ENCODE results near the gene PRRT3.
"Not testable (repeated sequence)": the region's sequence is repeated elsewhere in the genome, so short reads cannot be mapped to it uniquely, and the experiment has no call there.

The PRRT3 gene

DNA sequence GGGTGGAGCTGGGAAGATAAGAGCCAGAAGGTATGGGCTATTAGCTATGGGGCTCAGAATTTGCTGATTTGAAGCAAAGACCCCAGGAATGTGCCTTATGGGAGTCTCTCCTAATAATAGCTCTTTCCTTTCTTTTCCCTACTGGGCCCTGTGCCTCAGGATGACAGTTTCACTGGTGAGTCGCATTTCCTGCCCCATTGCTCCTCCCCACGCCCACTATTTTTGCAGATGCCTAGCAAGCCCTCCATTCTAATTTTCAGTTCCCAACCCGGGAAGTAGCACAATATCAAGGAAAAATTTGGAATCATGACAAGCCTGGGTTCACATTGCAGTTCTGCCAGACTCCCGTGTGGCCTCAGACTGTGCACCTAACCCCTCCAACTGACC lies 49.0 kb downstream of the PRRT3 start:
- no peaks in the 10 kb centered on the region for H3K36me3 Mint-ChIP-seq
- no peak overlapping the region for H3K27ac Mint-ChIP-seq
- H3K4me1 Mint-ChIP-seq: peaks cover 4% of the 10 kb centered on the region
- peaks cover 4% of the 10 kb centered on the region for H3K27me3 Mint-ChIP-seq
- no peak for DNase-seq (ENCODE audit: low spot score in 2 of 2)
- ATAC-seq (ENCODE audit: low read depth): no peak
- no peak overlapping the region for H3K4me3 Mint-ChIP-seq
- H3K9me3 Mint-ChIP-seq: no peaks in the 10 kb centered on the region

DNA sequence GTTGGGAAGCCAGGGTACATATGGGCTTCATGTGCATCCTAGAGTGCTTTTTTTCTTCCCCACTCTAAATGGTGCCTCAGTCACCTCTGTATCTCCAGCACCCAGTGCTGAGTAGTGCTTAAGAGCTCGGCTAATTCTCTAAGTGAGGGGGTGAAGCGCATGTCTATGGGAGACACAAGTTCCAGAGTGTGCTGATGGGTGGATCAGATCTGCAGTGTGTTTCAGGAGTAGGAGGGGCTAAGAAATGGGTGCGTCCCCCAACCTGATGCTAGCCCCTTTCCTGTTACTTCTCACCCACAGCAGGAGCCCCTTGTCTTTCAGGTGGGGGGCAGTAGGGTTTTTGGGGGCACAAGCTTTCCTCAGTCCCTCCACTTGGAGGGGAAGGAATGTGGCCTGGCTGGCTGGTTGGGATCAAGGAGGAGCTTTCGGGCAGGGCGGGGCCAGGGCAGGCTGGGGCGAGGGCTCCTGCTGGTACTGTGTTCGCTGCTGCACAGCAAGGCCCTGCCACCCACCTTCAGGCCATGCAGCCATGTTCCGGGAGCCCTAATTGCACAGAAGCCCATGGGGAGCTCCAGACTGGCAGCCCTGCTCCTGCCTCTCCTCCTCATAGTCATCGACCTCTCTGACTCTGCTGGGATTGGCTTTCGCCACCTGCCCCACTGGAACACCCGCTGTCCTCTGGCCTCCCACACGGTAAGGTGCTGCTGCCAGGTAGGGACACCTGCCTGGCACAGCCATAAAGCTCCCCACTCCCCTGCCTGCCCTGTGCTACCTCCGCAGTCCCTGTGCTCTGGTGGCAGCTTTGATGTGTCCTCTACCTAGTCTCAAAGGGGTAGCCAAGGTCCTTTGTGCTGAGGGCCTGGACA lies 49.6 kb downstream of the PRRT3 start, which contains the start of gene IL17RE:
IL17RE (plus strand) TSS at position 477 of the 866 bp plus-strand sequence; CDS start at position 562, 85 bp downstream.
- no peak within 1 kb of the TSS for H3K27ac Mint-ChIP-seq
- no peak within 1 kb of the TSS for H3K4me3 Mint-ChIP-seq
- no peak for DNase-seq (ENCODE audit: low spot score in 2 of 2)
- H3K9me3 Mint-ChIP-seq: no peaks in the 10 kb centered on the region
- no peaks in the 10 kb centered on the region for H3K36me3 Mint-ChIP-seq
- H3K4me1 Mint-ChIP-seq: peaks cover 6% of the 10 kb centered on the region
- ATAC-seq (ENCODE audit: low read depth): no peak
- peaks cover 4% of the 10 kb centered on the region for H3K27me3 Mint-ChIP-seq

DNA sequence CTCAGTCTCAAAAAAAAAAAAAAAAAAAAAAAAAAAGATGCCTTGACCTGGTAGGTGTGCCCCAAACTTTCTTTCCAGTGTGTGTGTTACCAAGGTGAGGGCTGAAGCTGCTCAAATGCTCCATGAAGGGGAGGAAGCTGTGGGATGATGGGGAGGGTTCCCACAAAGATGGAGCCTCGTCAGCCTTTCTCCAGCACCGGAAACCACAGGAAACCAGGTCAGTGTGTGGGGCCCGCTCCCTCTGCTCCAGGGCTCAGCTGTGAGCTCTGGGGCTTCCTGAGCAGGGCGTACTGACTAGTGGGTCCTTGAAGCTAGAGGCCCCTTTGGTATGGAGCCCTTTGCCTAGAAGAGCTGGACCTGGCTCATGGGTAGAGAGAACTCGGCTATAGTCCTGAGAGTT lies 50.2 kb downstream of the PRRT3 start:
- peaks cover 6% of the 10 kb centered on the region for H3K4me1 Mint-ChIP-seq
- DNase-seq (ENCODE audit: low spot score in 2 of 2) (no peak), ATAC-seq (ENCODE audit: low read depth) (no peak)
- no peak overlapping the region for H3K27ac Mint-ChIP-seq
- no peak overlapping the region for H3K4me3 Mint-ChIP-seq
- H3K27me3 Mint-ChIP-seq: peaks cover 4% of the 10 kb centered on the region
- H3K9me3 Mint-ChIP-seq: no peaks in the 10 kb centered on the region
- no peaks in the 10 kb centered on the region for H3K36me3 Mint-ChIP-seq

DNA sequence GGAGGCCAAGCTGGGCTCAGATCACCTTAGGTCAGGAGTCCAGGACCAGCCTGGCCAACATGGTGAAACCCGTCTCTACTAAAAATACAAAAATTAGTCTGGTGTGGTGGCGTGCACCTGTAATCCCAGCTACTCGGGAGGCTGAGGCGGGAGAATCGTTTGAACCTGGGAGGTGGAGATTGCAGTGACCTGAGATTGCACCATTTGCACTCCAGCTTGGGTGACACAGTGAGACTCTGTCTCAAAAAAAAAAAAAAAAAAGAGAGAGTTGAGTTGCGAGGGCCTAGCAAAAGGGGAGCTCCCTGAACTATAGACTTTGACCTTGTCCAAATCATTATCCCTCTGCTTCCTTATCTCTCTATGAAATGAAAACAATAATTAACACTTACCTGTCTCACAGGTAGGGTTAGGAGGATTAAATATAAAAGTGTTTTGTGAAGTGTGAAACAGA lies 51.2 kb downstream of the PRRT3 start:
- H3K4me1 Mint-ChIP-seq; H3K4me3 Mint-ChIP-seq; H3K27ac Mint-ChIP-seq; DNase-seq (ENCODE audit: low spot score in 2 of 2); ATAC-seq (ENCODE audit: low read depth); H3K9me3 Mint-ChIP-seq; H3K36me3 Mint-ChIP-seq; H3K27me3 Mint-ChIP-seq: not testable (repeated sequence)

DNA sequence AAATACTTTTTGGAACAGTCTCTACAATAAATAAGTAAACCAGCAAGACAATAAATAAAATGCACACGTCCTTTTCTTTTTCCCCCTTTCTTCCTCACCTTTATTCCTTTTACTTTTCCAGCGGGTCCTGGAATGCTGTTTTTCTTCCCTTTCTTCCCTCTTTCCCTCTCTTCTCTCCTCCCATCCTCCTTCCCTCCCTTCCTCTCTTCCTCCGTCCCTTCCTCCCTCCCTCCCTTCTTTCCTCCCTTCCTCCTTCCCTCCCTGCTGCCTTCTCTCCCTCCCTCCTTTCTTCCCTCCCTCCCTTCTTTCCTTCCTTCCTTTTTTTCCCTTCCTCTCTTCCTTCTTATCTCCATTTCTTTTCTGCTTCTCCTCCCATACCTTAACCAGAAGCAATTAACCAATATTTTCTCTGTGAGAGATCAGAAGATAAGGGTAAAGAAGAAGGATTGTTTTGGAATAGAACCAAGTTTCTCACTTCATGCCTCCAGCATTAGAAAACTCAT lies 52.9 kb downstream of the PRRT3 start:
- Mint-ChIP-seq H3K36me3 (peaks cover 4% of the 10 kb centered on the region), H3K27ac (peak overlapping the region; percentile 50), H3K9me3 (no peaks in the 10 kb centered on the region), H3K27me3 (peaks cover 3% of the 10 kb centered on the region), H3K4me1 (peaks cover 12% of the 10 kb centered on the region), H3K4me3 (no peak overlapping the region)
- DNase-seq (ENCODE audit: low spot score in 2 of 2) (no peak), ATAC-seq (ENCODE audit: low read depth) (no peak)

DNA sequence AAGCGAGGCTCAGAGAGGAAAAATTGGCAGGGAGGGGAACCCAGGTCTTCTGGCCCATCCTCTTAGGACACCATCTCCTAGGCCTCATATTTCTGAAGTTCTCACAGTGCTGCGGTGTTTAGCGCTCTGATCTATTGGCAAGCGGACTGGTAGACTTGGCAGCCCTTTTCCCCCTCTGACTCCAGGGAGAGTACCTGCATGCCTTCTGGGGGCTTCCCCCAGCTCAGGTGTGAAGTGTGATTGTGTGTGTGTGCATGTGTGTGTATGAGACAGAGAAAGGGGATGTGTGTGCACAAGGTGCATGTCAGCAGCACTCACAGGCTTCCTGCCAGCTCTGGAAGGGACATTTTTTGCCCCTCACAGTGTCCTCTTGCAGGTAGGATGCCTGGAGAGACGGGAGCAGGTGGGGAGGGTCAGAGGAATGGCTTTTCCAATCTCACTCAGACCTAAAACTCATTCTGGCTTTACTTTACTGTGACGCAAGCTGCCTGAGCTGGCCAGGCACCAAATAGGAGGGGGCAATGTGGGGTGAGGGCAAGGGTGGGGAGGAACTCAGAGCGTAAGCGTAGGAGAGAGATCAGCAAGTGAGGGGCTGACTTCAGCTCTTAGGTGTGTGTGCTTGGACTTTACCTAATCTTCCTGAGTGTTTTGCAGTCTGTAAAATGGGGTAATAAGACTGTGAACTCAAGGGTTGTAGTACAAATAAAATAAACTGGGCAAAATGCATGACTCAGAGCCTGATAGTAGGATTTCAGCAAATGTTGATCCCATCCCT lies 53.6 kb downstream of the PRRT3 start:
- ATAC-seq (ENCODE audit: low read depth) (no peak), DNase-seq (ENCODE audit: low spot score in 2 of 2) (no peak)
- Mint-ChIP-seq H3K27me3 (no peaks in the 10 kb centered on the region), H3K4me1 (peaks cover 12% of the 10 kb centered on the region), H3K9me3 (no peaks in the 10 kb centered on the region), H3K36me3 (peaks cover 4% of the 10 kb centered on the region), H3K4me3 (no peak overlapping the region), H3K27ac (peak overlapping the region; percentile 15)

DNA sequence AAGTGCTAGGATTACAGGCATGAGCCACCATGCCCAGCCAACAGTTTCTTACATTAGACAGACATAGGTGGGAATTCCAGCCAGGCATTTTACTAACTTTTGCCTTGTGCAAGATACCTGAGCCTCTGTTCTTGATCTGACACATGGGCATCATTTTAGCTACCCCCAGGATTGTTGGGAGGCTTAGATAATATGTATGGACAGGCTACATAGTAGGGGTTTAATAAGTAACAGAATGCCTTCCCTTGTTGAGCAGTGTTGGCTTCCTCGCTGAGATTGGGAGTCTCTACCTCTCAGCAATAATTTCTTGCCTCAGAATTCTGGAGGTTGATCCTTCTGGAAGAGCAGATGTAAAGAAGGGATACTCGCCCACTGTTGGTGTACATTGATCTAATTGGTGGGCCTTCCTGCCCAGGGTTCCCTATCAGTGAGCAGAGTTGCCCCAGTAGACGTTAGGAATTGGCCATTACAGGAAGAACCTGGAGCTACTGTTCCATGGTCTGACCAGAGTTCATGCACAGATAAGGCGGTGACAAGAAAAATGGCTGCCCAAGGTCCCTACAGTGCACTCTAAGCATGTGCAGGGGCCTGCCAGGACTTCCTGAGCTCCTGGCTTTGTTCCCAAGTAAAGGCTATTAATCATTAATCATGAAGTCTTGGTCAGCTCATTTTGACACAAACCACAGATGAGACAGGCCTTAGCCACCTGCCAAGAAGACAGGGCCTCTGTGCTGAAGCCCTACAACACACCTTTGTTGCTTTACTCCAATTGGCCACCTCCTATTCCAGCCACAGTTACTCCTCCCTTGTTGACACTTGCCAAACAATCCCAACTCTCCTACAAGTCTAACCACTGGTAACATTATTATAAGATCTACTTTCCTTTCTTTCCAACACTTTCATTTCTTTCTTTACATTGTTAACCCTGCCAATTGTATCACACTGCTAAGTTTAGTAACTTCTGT lies 54.5 kb downstream of the PRRT3 start:
- Mint-ChIP-seq H3K4me1 (peaks cover 17% of the 10 kb centered on the region), H3K36me3 (peaks cover 9% of the 10 kb centered on the region), H3K9me3 (no peaks in the 10 kb centered on the region), H3K4me3 (no peak overlapping the region), H3K27ac (peak overlapping the region; percentile 15), H3K27me3 (no peaks in the 10 kb centered on the region)
- ATAC-seq (ENCODE audit: low read depth) (no peak), DNase-seq (ENCODE audit: low spot score in 2 of 2) (no peak)

DNA sequence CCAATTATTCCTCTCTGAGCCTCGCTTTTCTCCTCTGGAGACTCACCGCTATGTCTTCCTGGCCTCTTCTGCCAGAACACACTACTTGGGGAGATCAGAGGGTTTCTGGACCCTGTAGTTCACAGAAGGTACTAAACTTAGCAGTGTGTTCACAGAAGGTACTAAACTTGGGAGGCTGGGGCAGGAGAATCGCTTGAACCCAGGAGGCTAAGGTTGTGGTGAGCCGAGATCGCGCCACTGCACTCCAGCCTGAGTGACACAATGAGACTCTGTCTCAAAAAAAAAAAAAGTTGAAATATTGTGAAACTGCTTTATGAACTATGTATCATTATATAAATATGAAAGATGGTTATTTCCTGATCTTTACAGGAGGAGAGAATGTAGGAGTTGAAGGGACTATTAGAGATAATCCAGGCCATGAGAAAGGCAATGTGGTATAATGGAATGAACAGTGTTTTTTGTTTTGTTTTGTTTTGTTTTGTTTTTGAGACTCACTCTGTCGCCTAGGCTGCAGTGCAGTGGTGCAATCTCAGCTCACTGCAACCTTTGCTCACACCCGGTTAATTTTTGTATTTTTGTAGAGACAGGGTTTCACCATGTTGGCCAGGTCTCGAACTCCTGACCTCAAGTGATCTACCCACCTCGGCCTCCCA lies 55.3 kb downstream of the PRRT3 start:
- Mint-ChIP-seq H3K4me1 (peaks cover 22% of the 10 kb centered on the region), H3K36me3 (peaks cover 13% of the 10 kb centered on the region)
- H3K4me3 Mint-ChIP-seq; H3K27ac Mint-ChIP-seq; DNase-seq (ENCODE audit: low spot score in 2 of 2); ATAC-seq (ENCODE audit: low read depth); H3K27me3 Mint-ChIP-seq; H3K9me3 Mint-ChIP-seq: not testable (repeated sequence)

DNA sequence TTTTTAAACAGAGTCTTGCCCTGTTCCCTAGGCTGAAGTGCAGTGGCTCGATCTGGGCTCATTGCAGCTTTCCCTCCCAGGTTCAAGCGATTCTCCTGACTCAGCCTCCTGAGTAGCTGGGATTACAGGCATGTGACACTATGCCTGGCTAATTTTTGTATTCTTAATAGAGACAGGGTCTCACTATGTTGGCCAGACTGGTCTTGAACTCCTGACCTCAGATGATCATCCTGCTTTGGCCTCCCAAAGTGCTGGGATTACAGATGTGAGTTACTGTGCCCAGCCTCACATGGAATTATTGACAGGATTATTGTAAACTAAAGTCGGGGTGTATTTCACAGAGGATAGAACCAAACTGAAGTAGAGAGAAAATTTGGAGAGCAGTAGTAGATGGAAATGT lies 56.5 kb downstream of the PRRT3 start:
- Mint-ChIP-seq H3K27ac (peak overlapping the region; percentile 21), H3K4me1 (peaks cover 27% of the 10 kb centered on the region), H3K36me3 (peaks cover 14% of the 10 kb centered on the region)
- not testable (repeated sequence) for H3K4me3 Mint-ChIP-seq; ATAC-seq (ENCODE audit: low read depth); DNase-seq (ENCODE audit: low spot score in 2 of 2); H3K9me3 Mint-ChIP-seq; H3K27me3 Mint-ChIP-seq
